Measurements from ENCODE around the gene CYP4X1.
A peak's percentile ranks its signal among the peaks of the same experiment; 100 is the strongest.
"Not testable (repeated sequence)": the region's sequence is repeated elsewhere in the genome, so short reads cannot be mapped to it uniquely, and the experiment has no call there.

The CYP4X1 gene

GRCh38 chr1:47023268-47024140 lies at the start of gene CYP4X1:
Gene CYP4X1 (plus strand): TSS chr1:47023669. CDS start chr1:47023818, 149 bp downstream.
- no peak for DNase-seq

GRCh38 chr1:46983166-46983829 lies 40.2 kb upstream of the CYP4X1 start:
- DNase-seq = no peak

GRCh38 chr1:46983830-46984586 lies 39.5 kb upstream of the CYP4X1 start:
- no peak for DNase-seq

GRCh38 chr1:46990541-46990940 lies 32.9 kb upstream of the CYP4X1 start:
- not testable (repeated sequence) for DNase-seq

GRCh38 chr1:46991083-46991923 lies 32.2 kb upstream of the CYP4X1 start:
- no peak for DNase-seq

GRCh38 chr1:46996659-46997281 lies 26.7 kb upstream of the CYP4X1 start:
- DNase-seq = no peak

- no peak for DNase-seq
Measured at GRCh38 chr1:47002211-47002610, 21.3 kb upstream of the CYP4X1 start.

GRCh38 chr1:47003896-47004403 lies 19.5 kb upstream of the CYP4X1 start:
- no peak for DNase-seq

GRCh38 chr1:47006437-47006836 lies 17.0 kb upstream of the CYP4X1 start:
- peak; percentile 7 for DNase-seq

GRCh38 chr1:47013293-47013692 lies 10.2 kb upstream of the CYP4X1 start:
- no peak for DNase-seq

GRCh38 chr1:47021070-47021469 lies 2.4 kb upstream of the CYP4X1 start:
- no peak for DNase-seq

- no peak for DNase-seq
Measured at GRCh38 chr1:47024141-47024801, 802 bp downstream of the CYP4X1 start.

- DNase-seq = no peak
Measured at GRCh38 chr1:47030170-47030805, 6.8 kb downstream of the CYP4X1 start.

- no peak for DNase-seq
Measured at GRCh38 chr1:47031059-47031458, 7.6 kb downstream of the CYP4X1 start.

- no peak for DNase-seq
Measured at GRCh38 chr1:47031585-47031984, 8.1 kb downstream of the CYP4X1 start.

GRCh38 chr1:47036764-47037163 lies 13.3 kb downstream of the CYP4X1 start:
- no peak for DNase-seq

- DNase-seq = no peak
Measured at GRCh38 chr1:47059376-47059775, 35.9 kb downstream of the CYP4X1 start.

GRCh38 chr1:47067097-47067594 lies 43.7 kb downstream of the CYP4X1 start, which contains the start of gene CYP4Z1:
Gene CYP4Z1 (plus strand): TSS chr1:47067231. CDS start chr1:47067491, 260 bp downstream.
- DNase-seq = no peak

- not testable (repeated sequence) for DNase-seq
Measured at GRCh38 chr1:47069080-47069479, 45.6 kb downstream of the CYP4X1 start.

- not testable (repeated sequence) for DNase-seq
Measured at GRCh38 chr1:47069509-47069908, 46.0 kb downstream of the CYP4X1 start.

Data from stimulated activated CD4-positive, alpha-beta T cell treated with anti-CD3 and anti-CD28 coated beads, Interleukin-15, amount 100 ng/mL, for 24 hours (primary cell).